Ovary (tissue), 9 donors: ENCODE measurements around the gene IMMP2L. TPM values are rescaled to one million over a fixed set of nuclear protein-coding genes. Genes with fewer than 3 reads are reported as not detected.

Source experiments
- DNase-seq, 5 donors: peaks; one replicate each; pipeline ENCODE4 v3.0.0-alpha.2; 2019 to 2020
- H3K27ac ChIP-seq, 2 donors: fragments of 200-600 bp; one replicate each; pipeline versions ENCODE4 v1.5.1 to v1.8.0; 2019 to 2022
- H3K27me3 ChIP-seq: fragments of 200-600 bp; one replicate; pipeline ENCODE4 v1.8.0; 2022
- H3K36me3 ChIP-seq: fragments of 200-600 bp; sonication (generic); one replicate; pipeline ENCODE4 v1.5.1; 2019
- H3K4me1 ChIP-seq: one replicate; pipeline ENCODE4 v1.8.1; 2013; ENCODE audit warnings: mild to moderate bottlenecking, moderate library complexity; ENCODE audit not compliant: insufficient read depth
- H3K4me3 ChIP-seq: fragments of 200-600 bp; sonication (generic); one replicate; pipeline ENCODE4 v1.5.1; 2017
- H3K9me3 ChIP-seq, 2 donors: fragments of 200-600 bp in 1 of 2; sonication (generic) in 1 of 2; one replicate each; pipeline versions ENCODE4 v1.5.1 to v1.8.1; 2013 to 2019; ENCODE audit warnings: mild to moderate bottlenecking in 1 of 2, moderate library complexity in 1 of 2
- CTCF ChIP-seq, 3 donors: fragments of 450-650 bp in 2 of 3; fragments of 200-600 bp in 1 of 3; IDR thresholded peaks; one replicate each; pipeline versions ENCODE4 v1.5.1 to v1.8.0; 2016 to 2022; ENCODE audit warnings: antibody characterized with exemption in 3 of 3, mild to moderate bottlenecking in 1 of 3
- EP300 ChIP-seq: sonication (generic); formaldehyde crosslinking; IDR thresholded peaks from one replicate; pipeline ENCODE4 v1.6.1; 2017; ENCODE audit warnings: antibody characterized with exemption
- POLR2A ChIP-seq: fragments of 450-650 bp; IDR thresholded peaks from one replicate; pipeline ENCODE4 v1.6.1; 2017; ENCODE audit warnings: antibody characterized with exemption, mild to moderate bottlenecking, moderate library complexity
- WGBS, 3 donors: extraction: QIAGEN DNeasy Blood & Tissue Kit in 1 of 3; methylation state at CpG; one replicate each; pipeline versions ENCODE4 v1.1.5 to v1.1.7; 2013 to 2017; 5-methylcytosine and 5-hydroxymethylcytosine counted together
- intact Hi-C, 4 donors: fragments of 100-400 bp; cut with DNase I; formaldehyde crosslinking; loops; one replicate each; pipeline versions ENCODE4 v1.11.0 to v1.15.1; 2022 to 2023
- polyA plus RNA-seq, 2 donors: library from polyadenylated mRNA; stranded (reverse); fragments of 200-250 nt in 1 of 2; fragments of 350-450 nt in 1 of 2; fragmentation: Illumina TruSeq in 1 of 2; extraction: RNeasy Lipid Tissue Mini Kit (QIAGEN cat#74804) in 1 of 2; gene quantifications; one replicate each; pipeline ENCODE4 v1.2.3, GENCODE V29; 2013 to 2014
- total RNA-seq, 7 donors: library from RNA; depleted of rRNA in 2 of 7; stranded (reverse); fragments of >200 nt in 2 of 7; fragmentation: NEBNext Ultra II Directional in 3 of 7; extraction: Animal tissue kit (Norgen Biotek cat#: 25700) in 3 of 7; gene quantifications; one replicate each; pipeline versions ENCODE4 v1.1.0 to v1.2.4, GENCODE V29; 2016 to 2023
- donor health status: DM: no; HTN: no; CAD: no; lungs with moderate emphysema.
- donor health status: DM: no; HTN: no; CAD: no.
- donor health status: Bipolar disorder and iron deficiency.
- donor health status: DM: yes; HTN: yes; CAD: no.
- donor health status: DM: no; HTN: no; CAD: no.
- donor health status: DM: yes; HTN: yes; CAD: no.

Gene IMMP2L
- total and polyA plus RNA-seq, 9 donors: 19.5 to 36.9 (median 29.9) TPM

GRCh38 chr7:111180338-111180737 is 382.0 kb downstream of the IMMP2L start:
- H3K36me3 ChIP-seq: no peaks in the 10 kb centered on the region
- intact Hi-C loops: no loop called here
- no peak for DNase-seq
- no peaks in the 10 kb centered on the region for H3K4me1 ChIP-seq
- H3K4me3 ChIP-seq: no peak overlapping the region
- H3K27ac ChIP-seq: no peak overlapping the region
- TF ChIP-seq POLR2A: no peak
- no peak for TF ChIP-seq EP300
- TF ChIP-seq CTCF (IDR thresholded peaks at IDR 0.05): no peak
- no peaks in the 10 kb centered on the region for H3K27me3 ChIP-seq
- 97 to 98% (median 97%) methylated on average over 1 of the region's 1 CpG for WGBS, 3 donors
- no peaks in the 10 kb centered on the region for H3K9me3 ChIP-seq

GRCh38 chr7:111175908-111176441 is 386.3 kb downstream of the IMMP2L start:
- WGBS, 3 donors: 93 to 98% (median 95%) methylated on average over 2 of the region's 2 CpGs
- no peaks in the 10 kb centered on the region for H3K9me3 ChIP-seq

GRCh38 chr7:111174510-111174909 is 387.8 kb downstream of the IMMP2L start:
- H3K9me3 ChIP-seq: no peaks in the 10 kb centered on the region
- TF ChIP-seq POLR2A: no peak
- no peak for TF ChIP-seq EP300
- TF ChIP-seq CTCF (IDR thresholded peaks at IDR 0.05): no peak
- WGBS, 3 donors: 89 to 93% (median 91%) methylated on average over 3 of the region's 3 CpGs
- no peaks in the 10 kb centered on the region for H3K27me3 ChIP-seq
- H3K27ac ChIP-seq: no peak overlapping the region
- H3K4me3 ChIP-seq: no peak overlapping the region
- no peaks in the 10 kb centered on the region for H3K4me1 ChIP-seq
- H3K36me3 ChIP-seq: no peaks in the 10 kb centered on the region
- DNase-seq: no peak
- intact Hi-C loops: no loop called here

More at GRCh38 chr7:111175908-111176441, 386.3 kb downstream of the IMMP2L start:
- H3K4me1 ChIP-seq: no peaks in the 10 kb centered on the region
- TF ChIP-seq CTCF (IDR thresholded peaks at IDR 0.05) (no peak), POLR2A (no peak), EP300 (no peak)
- intact Hi-C loops: no loop called here
- no peaks in the 10 kb centered on the region for H3K36me3 ChIP-seq
- no peaks in the 10 kb centered on the region for H3K27me3 ChIP-seq
- H3K27ac ChIP-seq: no peak overlapping the region
- H3K4me3 ChIP-seq: no peak overlapping the region
- no peak for DNase-seq

GRCh38 chr7:111173990-111174389 is 388.3 kb downstream of the IMMP2L start:
- H3K27me3 ChIP-seq: no peaks in the 10 kb centered on the region
- H3K4me3 ChIP-seq: no peak overlapping the region
- no peaks in the 10 kb centered on the region for H3K9me3 ChIP-seq
- 89 to 97% (median 89%) methylated on average over 2 of the region's 2 CpGs for WGBS, 3 donors
- TF ChIP-seq POLR2A (no peak), EP300 (no peak), CTCF (IDR thresholded peaks at IDR 0.05) (no peak)
- no peaks in the 10 kb centered on the region for H3K4me1 ChIP-seq
- intact Hi-C loops: no loop called here
- no peaks in the 10 kb centered on the region for H3K36me3 ChIP-seq
- H3K27ac ChIP-seq: no peak overlapping the region
- no peak for DNase-seq
